Ramos (cell line): ENCODE measurements around the gene CDC45.
"Not testable (repeated sequence)": the region's sequence is repeated elsewhere in the genome, so short reads cannot be mapped to it uniquely, and the experiment has no call there.

Experiments
- in situ Hi-C: fragments of 300-500 bp; cut with MboI; formaldehyde crosslinking; loops from one replicate; pipeline ENCODE4 v1.14.3; 2022; ENCODE audit warnings: low sequenced_read_pairs; ENCODE audit not compliant: unreplicated experiment

The CDC45 gene

DNA sequence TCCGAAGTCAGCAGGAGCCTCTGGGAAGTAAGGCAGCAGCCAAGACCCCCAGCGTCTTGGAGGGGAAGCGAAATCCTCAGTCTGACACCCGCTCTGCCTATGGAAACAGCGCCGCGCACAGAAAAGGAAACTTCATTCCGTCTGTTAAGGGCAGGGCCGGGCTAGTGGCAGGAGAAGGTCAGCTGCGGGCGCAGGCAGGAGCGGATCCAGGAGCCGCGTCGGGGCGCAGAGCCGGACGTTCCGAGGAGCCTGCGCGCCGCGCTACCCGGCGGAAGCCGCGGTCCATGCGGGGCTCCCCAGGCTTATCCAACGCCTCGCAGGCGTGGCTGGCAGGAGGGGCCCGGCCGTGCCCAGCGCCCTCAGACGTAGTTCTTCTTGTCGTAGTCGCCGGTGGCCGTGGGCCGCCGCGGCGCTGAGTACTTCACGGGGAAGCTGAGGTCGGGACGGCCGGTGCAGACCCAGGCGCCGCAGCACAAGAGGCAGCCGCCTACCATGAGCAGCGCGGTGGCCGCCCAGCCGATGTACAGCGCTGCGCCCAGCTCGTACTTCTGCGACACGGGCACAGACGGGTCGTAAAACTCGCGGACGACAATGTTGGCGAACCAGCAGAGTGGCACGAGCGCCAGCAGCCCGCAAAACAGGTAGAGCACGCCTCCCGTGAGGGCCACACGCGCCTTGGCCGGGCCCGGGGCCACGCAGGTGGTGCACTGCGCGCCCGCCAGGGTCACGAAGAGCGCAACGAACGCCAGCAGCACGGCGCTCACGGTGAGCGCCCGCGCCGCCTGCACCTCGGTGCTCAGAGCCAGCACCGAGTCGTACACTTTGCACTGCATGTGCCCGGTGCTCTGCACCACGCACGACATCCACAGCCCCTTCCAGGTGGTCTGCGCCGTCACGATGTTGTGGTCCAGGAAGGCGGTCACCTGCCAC is 43.8 kb downstream of the CDC45 start:
- in situ Hi-C loops, result no loop called here

GRCh38 chr22:19524170-19525115 is 44.7 kb downstream of the CDC45 start, which contains the start of gene CLDN5:
Gene CLDN5, minus strand, starts transcription at chr22:19524410. Its CDS starts 155 bp downstream, at chr22:19524255.
- in situ Hi-C loops, result no loop called here

GRCh38 chr22:19525116-19525660 is 45.5 kb downstream of the CDC45 start:
- in situ Hi-C loops, result no loop called here

- in situ Hi-C loops, result no loop called here
Measured at GRCh38 chr22:19525666-19526065, 45.9 kb downstream of the CDC45 start.

DNA sequence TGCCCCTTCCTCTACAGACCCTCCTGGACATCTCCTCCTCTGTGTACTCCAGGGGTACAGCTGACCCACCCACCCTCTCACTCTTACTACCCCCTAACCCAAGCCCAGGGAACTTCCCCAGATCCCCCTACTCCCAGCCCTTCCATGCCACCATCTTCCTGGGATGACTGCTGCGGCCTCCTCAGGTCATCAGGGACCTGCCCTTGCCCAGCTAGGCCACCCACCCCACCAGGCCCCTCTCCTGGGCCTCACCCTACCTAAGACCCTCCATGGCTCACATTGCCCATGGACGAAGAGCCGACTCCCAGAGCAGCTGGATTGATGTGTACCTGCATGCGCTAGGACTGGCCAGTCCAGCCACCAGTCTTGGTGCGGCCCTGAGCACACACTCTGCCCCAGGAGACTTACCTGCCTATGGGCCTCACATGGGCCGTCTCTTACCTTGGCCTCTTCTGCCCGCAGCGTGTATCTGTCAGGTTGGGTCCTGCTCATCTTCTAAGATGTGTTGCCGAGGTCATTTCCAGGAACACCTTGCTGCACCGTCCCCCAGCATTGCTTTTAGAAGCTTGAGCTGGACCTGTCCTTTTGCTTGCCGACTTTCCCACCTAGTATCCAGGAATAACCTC is 46.5 kb downstream of the CDC45 start:
- in situ Hi-C loops, result no loop called here

DNA sequence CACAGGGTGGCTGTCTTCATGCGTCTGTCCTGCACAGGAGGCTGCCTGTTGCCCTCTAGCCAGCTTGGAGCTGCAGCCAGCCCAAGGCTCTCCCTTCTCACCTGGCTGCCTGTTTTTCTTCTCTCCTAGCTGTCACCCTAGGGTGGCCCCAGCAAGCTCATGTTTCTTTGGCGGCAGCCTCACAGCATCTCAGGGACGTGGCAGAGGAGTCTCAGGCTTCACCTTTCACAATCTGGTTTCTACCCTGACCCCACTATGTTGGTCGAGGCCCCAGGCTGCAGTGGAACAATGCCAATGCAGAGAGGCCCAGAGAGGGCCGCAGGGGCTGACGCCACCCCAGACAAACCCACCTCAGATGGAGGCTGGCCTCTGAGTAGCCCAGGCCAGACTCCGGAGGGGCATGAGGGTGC is 47.0 kb downstream of the CDC45 start:
- in situ Hi-C loops, result no loop called here

DNA sequence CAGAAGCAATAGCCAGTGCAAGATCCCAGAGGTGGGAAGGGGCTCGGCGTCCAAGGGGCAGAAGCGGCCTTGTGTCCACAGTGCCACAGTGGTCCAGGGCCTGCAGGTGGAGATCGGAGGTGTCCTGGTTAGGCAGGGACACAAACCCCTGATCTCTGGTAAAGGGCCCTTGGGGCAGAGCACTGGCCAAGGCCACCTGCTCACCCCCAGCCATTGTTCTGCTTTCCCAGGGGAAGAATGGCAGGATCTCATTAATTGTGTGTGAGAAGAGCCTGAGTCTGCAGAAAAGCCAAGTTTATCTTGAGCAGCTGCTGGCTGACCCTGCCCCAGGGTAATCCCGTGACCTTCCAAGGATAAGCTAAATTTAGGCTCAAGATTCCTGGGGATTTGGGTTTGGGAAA is 47.6 kb downstream of the CDC45 start:
- in situ Hi-C loops, result no loop called here

GRCh38 chr22:19527861-19528417 is 48.2 kb downstream of the CDC45 start:
- in situ Hi-C loops, result no loop called here

DNA sequence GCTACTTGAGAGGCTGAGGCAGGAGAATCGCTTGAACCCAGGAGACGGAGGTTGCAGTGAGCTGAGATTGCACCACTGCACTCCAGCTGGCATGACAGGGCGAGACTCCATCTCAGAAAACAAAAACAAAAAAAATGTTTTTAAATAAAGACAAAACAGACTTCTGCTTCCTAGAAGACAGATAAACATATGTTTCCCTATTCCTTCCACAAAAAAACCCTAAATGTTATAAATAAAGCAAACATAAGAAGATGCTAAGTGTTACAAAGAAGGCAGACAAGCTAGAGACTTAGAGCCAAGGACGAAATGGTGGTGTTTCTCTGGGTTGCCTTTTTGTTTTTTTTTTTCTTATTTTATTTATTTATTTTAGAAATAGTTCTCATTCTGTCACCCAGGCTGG is 50.1 kb downstream of the CDC45 start:
- in situ Hi-C loops, result no loop called here

DNA sequence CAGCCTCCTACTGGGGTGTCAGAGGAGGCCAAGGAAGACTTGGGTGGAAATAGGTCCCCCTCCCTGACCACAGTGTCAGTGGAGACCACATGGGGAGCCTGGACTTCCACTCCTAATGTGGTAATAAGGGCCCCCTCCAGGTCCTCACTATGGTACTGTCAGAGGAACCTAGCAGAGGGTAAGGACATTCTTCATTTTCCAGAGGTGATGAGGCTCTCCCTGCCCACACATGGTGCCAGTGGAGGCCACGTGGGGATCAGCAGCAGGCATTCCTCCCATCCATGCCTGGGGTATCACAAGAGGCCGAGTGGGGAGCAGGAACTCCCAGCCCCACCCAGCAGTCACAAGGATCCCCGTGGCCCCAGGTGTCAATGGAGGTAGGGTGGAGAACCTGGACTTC is 51.0 kb downstream of the CDC45 start:
- in situ Hi-C loops, result no loop called here

DNA sequence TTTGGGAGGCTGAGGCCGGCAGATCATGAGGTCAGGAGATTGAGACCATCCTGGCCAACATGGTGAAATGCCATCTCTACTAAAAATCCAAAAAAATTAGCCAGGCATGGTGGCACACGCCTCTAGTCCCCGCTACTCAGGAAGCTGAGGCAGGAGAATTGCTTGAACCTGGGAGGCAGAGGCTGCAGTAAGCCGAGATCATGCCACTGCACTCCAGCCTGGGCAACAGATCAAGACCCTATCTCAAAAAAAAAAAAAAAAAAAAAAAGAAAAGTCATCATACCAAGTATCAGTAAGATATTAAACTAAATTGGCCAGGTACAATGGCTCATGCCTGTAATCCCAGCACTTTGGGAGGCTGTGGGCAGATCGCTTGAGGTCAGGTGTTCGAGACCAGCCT is 51.6 kb downstream of the CDC45 start:
- in situ Hi-C loops, result not testable (repeated sequence)

DNA sequence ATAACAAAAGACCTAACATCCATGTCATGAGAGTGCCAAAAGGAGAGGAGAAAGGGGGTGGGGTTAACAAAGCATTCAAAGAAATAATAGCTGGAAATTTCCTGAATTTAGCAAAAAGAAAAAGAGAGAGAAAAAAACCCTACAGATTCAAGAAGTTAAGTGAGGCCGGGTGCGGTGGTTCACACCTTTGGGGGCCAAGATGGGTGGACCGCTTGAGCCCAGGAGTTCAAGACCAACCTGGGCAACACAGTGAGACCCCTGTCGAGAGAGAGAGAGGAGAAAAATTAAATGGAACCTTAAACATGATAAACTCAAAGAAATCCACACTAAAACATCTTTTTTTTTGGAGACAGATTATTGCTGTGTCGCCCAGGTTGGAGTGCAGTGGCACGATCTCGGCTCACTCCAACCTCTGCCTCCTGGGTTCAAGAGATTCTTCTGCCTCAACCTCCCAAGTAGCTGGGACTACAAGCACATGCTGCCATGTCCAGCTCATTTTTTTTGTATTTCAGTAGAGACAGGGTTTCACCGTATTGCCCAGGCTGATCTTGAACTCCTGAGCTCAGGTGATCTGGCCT is 53.4 kb downstream of the CDC45 start:
- in situ Hi-C loops, result no loop called here

- in situ Hi-C loops, result no loop called here
Measured at GRCh38 chr22:19533857-19534256, 54.1 kb downstream of the CDC45 start.

DNA sequence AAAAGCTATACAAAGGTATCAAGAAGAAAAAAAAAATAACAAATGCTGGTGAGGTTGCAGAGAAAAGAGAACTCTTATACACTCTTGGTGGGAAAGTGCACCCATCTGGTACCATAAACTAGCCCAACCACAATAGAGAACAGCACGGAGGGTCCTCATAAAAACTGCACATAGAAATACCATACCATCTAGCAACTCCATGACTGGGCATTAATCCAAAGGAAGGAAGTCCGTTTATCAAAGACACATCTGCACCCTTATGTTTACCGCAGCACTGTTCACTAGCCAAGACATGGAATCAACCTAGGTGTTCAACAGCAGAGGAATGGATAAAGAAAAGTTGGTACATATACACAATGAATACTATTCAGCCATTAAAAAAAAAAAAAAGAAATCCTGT is 55.3 kb downstream of the CDC45 start:
- in situ Hi-C loops, result no loop called here

- in situ Hi-C loops, result no loop called here
Measured at GRCh38 chr22:19536564-19536963, 56.8 kb downstream of the CDC45 start.

DNA sequence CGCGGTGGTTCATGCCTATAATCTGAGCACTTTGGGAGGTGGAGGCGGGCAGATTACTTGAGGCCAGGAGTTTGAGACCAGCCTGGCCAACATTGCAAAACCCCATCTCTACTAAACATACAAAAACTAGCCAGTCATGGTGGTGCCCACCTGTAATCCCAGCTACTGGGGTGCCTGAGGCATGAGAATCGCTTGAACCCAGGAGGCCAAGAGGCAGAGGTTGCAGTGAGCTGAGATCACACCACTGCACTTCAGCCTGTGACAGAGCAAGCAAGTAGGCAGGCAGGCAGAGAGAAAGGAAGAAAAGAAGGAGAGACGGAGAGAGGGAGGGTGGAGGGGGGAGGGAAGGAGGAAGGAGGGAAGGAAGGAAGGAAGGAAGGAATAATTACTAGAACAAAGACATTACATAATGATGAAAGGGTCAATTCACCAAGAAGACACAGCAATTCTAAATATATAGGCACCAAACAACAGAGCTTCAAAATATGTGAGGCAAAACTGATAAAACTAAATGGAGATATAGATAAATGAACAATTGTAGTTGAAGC is 58.3 kb downstream of the CDC45 start:
- in situ Hi-C loops, result no loop called here

DNA sequence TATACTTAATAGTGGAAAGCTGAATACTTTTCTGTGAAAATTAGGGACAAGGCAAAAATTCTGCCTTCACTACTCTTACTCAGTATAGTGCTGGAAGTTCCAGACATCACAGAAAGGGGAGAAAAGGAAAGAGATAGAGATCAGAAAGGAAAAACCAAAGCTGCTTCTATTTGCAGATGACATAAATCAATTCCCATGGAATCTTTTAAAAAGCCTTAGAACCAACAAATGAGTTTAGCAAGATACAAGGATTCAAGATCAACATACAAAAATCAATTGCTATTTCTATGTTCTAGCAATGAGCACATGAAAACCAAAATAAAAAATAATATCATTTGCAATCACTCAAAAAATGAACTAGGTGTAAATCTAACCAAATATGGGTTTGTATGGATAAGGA is 60.7 kb downstream of the CDC45 start:
- in situ Hi-C loops, result no loop called here

GRCh38 chr22:19543970-19544708 is 64.4 kb downstream of the CDC45 start:
- in situ Hi-C loops, result no loop called here

DNA sequence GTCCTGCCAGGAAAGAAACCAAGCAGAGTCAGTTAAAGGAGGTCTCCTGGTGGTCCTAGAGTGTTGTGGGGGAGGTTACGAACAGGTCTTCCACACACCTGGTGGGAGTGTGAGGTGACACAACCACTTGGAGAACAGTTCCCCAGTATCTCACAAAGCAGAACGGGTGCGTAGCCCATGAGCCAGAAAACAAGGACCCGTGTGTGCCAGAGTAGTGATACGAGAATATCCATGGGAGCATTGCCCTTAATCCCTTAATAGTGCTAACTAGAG is 66.2 kb downstream of the CDC45 start:
- in situ Hi-C loops, result no loop called here
